BJ (cell line): ENCODE data around the gene CAMKMT. TPM values are rescaled to one million over a fixed set of nuclear protein-coding genes. Genes with fewer than 3 reads are reported as not detected.

Experiments used
- CTCF ChIA-PET: fragments of 350-600 bp; formaldehyde crosslinking; extraction: SDS; loops from one replicate; lab custom pipeline; 2021; ENCODE audit warnings: antibody characterized with exemption, inconsistent platforms; lab: Yijun Ruan, JAX
- POLR2A ChIA-PET: fragments of 300-600 bp; sonication (Branson Sonifier 250); formaldehyde crosslinking; extraction: SDS; loops from one replicate; lab custom pipeline; 2021; ENCODE audit warnings: antibody characterized with exemption; lab: Charles Lee
- DNase-seq: peaks from one replicate; pipeline ENCODE4 v3.0.0-alpha.2; 2011; ENCODE audit warnings: low read depth
- H3K27me3 ChIP-seq: 2 replicates; pipeline ENCODE4 v1.6.0; 2011; ENCODE audit warnings: low read length; ENCODE audit not compliant: control insufficient read depth, insufficient read depth
- H3K36me3 ChIP-seq: 2 replicates; pipeline ENCODE4 v1.5.1; 2011; ENCODE audit warnings: low read length; ENCODE audit not compliant: control insufficient read depth, insufficient read depth
- H3K4me3 ChIP-seq: 2 replicates; pipeline ENCODE4 v1.5.1; 2011; ENCODE audit warnings: low read depth, mild to moderate bottlenecking, control low read depth, low read length
- CTCF ChIP-seq: IDR thresholded peaks from 2 replicates; pipeline ENCODE4 v1.5.1; 2011; ENCODE audit warnings: low read depth, mild to moderate bottlenecking, control low read depth, inconsistent platforms, low read length, moderate library complexity; ENCODE audit not compliant: insufficient read depth
- polyA plus RNA-seq: library from polyadenylated mRNA; depleted of rRNA; stranded (reverse); fragments of >200 nt; gene quantifications from 2 replicates; pipeline ENCODE4 v1.2.3, GENCODE V29; 2011

Gene CAMKMT
- polyA plus RNA-seq, 1 experiment: 2.0 TPM

- TF ChIP-seq CTCF: no peak
- Histone ChIP-seq H3K36me3 (no peaks in the 10 kb centered on the region; the same call in 1 of the 2 replicates), H3K27me3 (no peaks in the 10 kb centered on the region), H3K4me3 (no peak overlapping the region)
- ChIA-PET POLR2A (interaction anchor here (0.7 kb wide), 1 partner anchor 8 kb away, joined by 5 read pairs; no protein-coding TSS in a partner anchor), CTCF (no interaction called here)
- no peak for DNase-seq
Observed at GRCh38 chr2:44354761-44355160, 7.0 kb upstream of the CAMKMT start.

- TF ChIP-seq CTCF: no peak
- CTCF ChIA-PET: no interaction called here
- H3K36me3 ChIP-seq: no peaks in the 10 kb centered on the region; the same call in 1 of the 2 replicates
- H3K4me3 ChIP-seq: no peak overlapping the region
- DNase-seq: no peak
- POLR2A ChIA-PET: no interaction called here
- no peaks in the 10 kb centered on the region for H3K27me3 ChIP-seq
Observed at GRCh38 chr2:44358503-44358902, 3.2 kb upstream of the CAMKMT start.

- ChIA-PET POLR2A (interaction anchor here (1.0 kb wide), 1 partner anchor 10 kb away, joined by 3 read pairs; no protein-coding TSS in a partner anchor), CTCF (no interaction called here)
- Histone ChIP-seq H3K27me3 (no peaks in the 10 kb centered on the region), H3K36me3 (no peaks in the 10 kb centered on the region; the same call in 1 of the 2 replicates), H3K4me3 (peak overlapping the region; percentile 75)
- no peak for DNase-seq
- TF ChIP-seq CTCF: no peak
Observed at GRCh38 chr2:44360749-44361329, 908 bp upstream of the CAMKMT start.

- H3K36me3 ChIP-seq: no peaks in the 10 kb centered on the region
- no peak for TF ChIP-seq CTCF
- DNase-seq: no peak
- ChIA-PET CTCF (interaction anchor here (1.0 to 1.8 kb wide), 4 partner anchors 15 to 275 kb away, joined by 3 to 9 read pairs (median 3); no protein-coding TSS in a partner anchor), POLR2A (interaction anchor here (0.6 kb wide), 1 partner anchor 8 kb away, joined by 5 read pairs; no protein-coding TSS in a partner anchor)
- no peaks in the 10 kb centered on the region for H3K27me3 ChIP-seq
- peak overlapping the region; percentile 75 for H3K4me3 ChIP-seq
Observed at GRCh38 chr2:44362207-44363015, 664 bp downstream of the CAMKMT start.

- TF ChIP-seq CTCF: no peak
- CTCF ChIA-PET: interaction anchor here (1.0 kb wide), 1 partner anchor 28 kb away, joined by 4 read pairs; no protein-coding TSS in a partner anchor
- no peaks in the 10 kb centered on the region for H3K36me3 ChIP-seq
- no peak overlapping the region for H3K4me3 ChIP-seq
- no peak for DNase-seq
- POLR2A ChIA-PET: no interaction called here
- no peaks in the 10 kb centered on the region for H3K27me3 ChIP-seq
Observed at GRCh38 chr2:44364604-44365003, 2.9 kb downstream of the CAMKMT start.
